CD4-positive, alpha-beta T cell treated with Interleukin-4 for 1 hour (primary cell): ENCODE data around the gene KIR2DL1.
"Not testable (repeated sequence)": the region's sequence is repeated elsewhere in the genome, so short reads cannot be mapped to it uniquely, and the experiment has no call there.

Source experiments
- DNase-seq, 2 donors: peaks; one replicate each; pipeline ENCODE4 v3.0.0-alpha.2; 2020 to 2022

KIR2DL1 gene

DNA sequence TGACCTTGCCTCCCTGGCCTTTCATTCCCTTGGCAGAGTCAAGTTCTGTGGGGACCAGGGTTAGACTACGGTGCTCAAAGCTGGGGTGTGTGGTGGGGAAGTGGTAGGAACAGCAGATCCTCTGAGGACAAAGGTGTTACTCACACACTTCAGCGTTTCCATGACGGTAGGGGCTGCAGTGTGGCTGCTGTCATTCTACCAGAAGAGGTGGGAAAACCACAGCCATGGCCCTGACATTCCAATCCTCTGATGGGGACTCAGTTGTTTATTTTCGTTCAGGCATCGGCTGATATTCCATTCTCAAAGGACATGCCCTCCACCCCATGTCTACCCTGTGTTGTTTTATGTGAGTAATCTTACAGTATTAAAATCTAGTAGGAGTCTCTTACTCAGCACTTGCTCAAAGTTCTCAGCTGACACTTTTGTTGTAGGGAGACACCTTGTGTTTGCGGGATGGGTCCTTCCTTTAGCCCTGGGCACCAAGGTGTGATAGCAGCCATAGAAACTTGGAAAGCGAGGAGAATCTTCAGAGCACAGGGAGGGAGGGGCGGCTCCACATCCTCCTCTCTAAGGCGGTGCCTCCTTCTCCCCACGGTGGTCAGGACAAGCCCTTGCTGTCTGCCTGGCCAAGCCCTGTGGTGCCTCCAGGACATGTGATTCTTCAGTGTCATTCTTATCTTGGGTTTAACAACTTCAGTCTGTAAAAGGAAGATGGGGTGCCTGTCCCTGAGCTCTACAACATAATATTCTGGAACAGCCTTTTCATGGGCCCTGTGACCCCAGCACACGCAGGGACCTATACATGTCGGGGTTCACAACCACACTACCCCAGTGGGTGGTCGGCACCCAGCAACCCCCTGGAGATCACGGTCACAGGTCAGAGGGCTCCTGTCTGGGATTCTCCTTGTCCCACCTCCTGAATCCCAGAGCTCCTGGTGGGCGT lies 1.7 kb downstream of the KIR2DL1 start:
- not testable (repeated sequence) for DNase-seq

DNA sequence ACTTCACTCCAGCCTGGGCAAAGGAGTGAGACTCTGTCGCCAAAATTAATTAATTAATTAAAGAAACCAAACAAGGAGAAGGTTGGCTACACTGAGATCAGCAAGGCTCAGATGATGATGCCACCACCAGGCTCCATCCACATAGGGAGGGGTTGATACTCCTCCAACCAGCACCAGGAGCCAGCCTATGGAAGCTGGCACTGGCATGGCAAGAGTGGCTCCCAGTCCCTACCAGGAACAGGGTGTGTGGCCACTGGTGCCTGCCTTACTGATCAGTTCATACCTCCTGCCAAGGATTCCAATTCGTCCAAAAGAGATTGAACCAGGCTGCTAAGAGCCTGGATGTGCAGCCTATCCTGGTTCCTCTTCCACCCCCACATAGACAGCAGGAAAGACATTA lies 3.1 kb downstream of the KIR2DL1 start:
- DNase-seq = not testable (repeated sequence)

DNA sequence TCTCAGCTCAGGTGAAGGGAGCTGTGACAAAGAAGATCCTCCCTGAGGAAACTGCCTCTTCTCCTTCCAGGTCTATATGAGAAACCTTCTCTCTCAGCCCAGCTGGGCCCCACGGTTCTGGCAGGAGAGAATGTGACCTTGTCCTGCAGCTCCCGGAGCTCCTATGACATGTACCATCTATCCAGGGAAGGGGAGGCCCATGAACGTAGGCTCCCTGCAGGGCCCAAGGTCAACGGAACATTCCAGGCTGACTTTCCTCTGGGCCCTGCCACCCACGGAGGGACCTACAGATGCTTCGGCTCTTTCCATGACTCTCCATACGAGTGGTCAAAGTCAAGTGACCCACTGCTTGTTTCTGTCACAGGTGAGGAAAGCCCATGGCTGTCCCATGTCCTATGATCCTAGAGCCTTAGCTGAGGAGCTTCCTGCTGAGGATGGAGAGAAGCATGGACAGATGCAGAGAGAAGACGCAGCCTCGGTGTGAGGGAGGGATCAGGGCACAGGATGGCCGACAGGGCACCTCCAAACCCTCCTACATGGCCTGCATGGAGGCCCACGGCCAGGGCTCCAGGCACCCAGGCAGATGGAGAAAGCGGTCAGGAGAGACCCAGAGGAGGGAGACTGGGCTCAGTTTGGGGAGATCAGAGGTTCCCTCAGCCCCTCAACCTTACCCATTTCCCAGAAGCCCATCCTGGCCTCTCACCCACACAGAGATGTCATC lies 5.7 kb downstream of the KIR2DL1 start:
- DNase-seq = not testable (repeated sequence)

DNA sequence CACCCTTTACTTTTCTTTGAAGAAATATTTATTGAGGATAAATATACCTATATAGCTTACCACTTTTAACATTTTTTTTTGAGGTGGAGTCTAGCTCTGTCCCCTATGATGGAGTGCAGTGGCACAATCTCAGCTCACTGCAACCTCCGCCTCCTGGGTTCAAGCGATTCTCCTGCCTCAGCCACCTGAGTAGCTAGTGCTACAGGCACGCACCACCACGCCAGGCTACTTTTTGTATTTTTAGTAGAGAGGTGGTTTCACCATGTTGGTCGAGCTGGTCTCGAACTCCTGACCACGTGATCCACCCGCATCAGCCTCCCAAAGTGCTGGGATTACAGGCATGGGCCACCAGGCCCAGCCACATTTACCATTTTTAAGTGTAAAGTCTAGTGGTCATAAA lies 6.2 kb downstream of the KIR2DL1 start:
- not testable (repeated sequence) for DNase-seq

DNA sequence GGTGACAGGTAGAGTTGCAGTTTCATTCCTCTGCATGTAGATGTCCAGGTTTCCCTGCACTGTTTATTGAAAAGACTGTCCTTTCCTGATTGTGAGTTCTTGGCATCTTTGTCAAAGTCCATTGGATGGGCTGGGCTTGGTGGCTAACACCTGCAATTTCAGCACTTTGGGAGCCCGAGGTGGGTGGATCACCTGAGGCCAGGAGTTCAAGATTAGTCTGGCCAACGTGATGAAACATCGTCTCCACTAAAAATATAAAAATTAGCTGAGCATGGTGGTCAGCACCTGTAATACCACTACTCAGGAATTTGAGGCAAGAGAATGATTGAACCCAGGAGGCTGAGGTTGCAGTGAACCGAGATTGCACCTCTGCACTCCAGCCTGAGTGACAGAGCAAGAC lies 8.3 kb downstream of the KIR2DL1 start:
- not testable (repeated sequence) for DNase-seq

DNA sequence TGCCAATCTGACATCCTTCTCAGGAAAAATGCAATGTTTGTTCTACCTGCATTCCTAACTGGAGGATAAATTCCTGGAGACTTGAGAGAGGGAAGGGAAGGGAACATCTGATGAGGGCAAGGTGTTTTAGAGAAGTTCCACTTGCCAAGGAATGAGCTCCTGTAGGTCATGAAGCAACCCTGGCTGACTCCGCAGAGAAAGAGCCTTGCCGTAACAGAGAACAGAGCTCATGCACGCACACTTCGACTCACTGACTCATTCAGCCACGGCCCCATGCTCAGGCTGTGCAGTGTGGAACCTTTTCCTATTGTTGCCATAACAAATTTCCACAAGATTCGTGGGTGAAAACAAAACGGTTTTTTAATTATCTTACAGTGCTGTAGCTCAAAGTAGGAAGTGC lies 9.3 kb downstream of the KIR2DL1 start:
- peak in 1 of 2 donors; percentile 66 for DNase-seq

DNA sequence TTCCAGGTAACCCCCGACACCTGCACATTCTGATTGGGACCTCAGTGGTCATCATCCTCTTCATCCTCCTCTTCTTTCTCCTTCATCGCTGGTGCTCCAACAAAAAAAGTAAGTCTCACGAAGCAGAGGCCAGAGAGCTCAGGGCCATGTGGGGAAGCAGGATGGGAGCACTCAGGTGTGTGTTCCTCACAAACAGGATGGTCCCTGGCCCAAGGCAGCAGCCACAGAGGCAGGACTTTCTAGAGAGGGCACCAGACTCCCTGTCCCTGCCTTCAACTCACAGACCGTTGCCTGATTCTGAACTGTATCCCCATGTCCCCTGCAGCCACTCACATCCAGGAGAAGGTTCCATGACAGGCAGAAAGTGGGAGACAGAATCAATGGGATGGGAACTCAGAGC lies 13.3 kb downstream of the KIR2DL1 start:
- not testable (repeated sequence) for DNase-seq

DNA sequence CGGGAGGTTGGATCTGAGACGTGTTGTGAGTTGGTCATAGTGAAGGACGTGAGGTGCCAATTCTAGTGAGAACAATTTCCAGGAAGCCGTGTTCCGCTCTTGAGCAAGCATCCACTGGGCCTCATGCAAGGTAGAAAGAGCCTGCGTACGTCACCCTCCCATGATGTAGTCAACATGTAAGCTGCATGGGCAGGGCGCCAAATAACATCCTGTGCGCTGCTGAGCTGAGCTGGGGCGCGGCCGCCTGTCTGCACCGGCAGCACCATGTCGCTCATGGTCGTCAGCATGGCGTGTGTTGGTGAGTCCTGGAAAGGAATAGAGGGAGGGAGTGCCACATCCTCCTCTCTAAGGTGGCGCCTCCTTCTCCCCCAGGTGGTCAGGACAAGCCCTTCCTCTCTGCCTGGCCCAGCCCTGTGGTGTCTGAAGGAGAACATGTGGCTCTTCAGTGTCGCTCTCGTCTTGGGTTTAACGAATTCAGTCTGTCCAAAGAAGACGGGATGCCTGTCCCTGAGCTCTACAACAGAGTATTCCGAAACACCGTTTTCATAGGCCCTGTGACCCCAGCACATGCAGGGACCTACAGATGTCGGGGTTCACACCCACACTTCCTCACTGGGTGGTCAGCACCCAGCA lies 16.6 kb downstream of the KIR2DL1 start:
- DNase-seq = not testable (repeated sequence)

DNA sequence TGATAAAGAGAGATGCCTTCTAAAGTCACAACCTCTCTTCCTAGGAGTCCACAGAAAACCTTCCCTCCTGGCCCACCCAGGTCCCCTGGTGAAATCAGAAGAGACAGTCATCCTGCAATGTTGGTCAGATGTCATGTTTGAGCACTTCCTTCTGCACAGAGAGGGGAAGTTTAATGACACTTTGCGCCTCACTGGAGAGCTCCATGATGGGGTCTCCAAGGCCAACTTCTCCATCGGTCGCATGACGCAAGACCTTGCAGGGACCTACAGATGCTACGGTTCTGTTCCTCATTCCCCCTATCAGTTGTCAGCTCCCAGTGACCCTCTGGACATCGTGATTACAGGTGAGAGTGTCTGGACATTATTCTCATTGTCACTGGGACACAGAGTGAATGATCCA lies 18.6 kb downstream of the KIR2DL1 start:
- DNase-seq = peak in 1 of 2 donors; percentile 63

DNA sequence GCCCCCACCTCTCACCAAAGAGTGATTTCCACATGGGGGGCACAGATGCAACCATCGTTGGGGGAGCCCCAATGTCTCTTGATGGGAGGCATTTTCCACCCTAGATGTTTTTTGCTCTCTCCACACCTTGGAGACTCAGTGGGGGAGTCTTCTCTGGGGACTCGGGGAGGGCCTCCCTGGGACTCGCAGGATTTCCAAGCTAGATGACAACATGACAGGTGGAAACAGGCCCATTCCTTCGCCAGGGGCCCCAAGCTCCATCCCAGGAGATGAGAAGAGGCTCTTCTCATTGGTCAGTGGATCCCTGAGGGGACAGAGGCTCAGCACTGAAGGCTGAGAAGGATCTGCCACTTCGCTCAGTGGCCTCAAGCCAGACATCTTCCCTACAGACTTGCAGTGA lies 21.1 kb downstream of the KIR2DL1 start:
- no peak for DNase-seq

DNA sequence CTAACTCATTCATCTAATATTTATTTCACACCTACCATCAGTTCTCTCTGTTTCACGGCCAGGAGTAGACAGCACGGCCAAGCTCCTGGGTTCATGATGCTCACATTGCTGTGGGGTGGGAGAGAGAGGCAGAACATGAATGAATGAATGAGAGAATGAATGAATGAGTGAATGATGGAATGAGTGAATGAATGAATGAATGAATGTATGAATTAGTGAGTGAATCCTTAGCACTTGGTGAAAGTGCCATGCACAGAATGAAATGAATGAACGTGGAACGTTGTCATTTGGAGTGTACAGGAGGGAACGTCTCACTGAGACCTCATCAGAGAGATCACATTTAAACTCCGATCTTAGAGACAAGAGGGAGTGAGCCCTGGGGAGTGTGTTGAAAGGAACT lies 21.9 kb downstream of the KIR2DL1 start:
- no peak for DNase-seq

DNA sequence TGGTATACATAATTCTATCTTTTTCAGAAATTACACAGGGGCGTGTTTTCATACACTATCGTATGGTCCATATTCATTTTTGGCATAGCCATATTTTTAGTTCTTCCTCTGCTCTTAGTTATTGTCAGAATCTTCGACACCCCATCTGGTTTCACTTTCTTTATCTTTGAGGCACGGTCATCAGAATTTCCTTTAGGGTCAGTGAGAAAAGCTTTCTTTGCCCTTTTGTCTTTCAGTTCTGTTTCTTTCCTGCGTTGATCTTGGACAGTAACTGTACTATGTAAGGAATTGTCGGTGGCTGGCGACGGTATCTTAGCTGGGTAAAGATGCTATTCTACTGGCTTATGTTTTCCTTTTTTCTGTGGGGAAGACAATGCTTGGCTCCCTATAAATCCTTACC lies 23.2 kb downstream of the KIR2DL1 start:
- no peak for DNase-seq

DNA sequence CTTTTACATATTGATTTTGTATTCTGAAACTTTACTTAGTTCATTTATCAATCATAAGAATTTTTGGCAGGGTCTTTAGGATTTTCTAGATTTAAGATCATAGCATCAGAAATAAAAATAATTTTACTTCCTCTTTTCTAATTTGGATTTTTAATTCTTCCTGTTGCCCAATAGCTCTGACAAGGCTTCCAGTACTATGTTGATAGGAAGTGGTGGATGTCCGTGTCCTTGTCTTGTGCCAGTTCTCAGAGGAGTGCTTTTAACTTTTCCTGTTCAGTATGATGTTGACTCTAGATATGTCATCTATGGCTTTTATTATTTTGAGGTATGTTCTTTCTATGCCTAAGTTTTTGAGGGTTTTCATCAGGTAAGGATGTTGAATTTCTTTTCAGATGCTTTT lies 26.2 kb downstream of the KIR2DL1 start:
- no peak for DNase-seq

DNA sequence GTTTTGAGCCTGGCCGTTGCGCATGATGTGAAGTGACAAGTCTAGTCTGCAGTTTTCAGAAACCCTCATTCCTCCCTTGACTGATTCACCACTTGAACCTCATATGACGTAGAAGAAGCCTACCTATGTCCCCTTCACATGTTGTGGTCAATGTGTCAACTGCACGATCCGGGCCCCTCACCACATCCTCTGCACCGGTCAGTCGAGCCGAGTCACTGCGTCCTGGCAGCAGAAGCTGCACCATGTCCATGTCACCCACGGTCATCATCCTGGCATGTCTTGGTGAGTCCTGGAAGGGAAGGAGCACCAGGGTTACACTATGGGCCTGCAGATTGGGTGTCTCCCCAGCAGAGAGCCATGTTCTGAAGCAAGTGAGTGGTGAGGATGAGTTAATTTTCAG lies 33.8 kb downstream of the KIR2DL1 start, which contains the start of gene KIR2DL4:
TSS of gene KIR2DL4 (plus strand) at position 201 of the 400 bp plus-strand sequence. CDS start at position 243, 42 bp downstream.
- peak; percentile 11 to 33 for DNase-seq

DNA sequence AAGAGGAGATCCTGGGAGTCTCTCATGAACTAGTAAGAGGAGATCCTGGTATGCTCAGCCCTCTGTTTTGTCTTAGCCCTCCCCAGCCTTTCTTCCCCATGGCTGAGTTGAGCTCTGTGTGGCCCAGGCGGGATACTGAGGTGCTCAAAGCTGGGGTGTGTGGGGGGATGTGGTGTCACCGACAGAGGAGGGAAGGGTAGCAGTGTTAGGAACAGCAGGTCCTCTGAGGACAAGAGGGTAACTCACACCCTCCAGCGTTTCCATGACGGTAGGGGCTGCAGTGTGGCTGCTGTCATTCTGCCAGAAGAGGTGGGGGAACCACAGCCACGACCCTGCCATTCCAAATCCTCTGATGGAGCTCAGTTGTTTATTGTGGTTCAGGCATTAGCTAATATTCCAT lies 34.5 kb downstream of the KIR2DL1 start:
- DNase-seq = no peak

DNA sequence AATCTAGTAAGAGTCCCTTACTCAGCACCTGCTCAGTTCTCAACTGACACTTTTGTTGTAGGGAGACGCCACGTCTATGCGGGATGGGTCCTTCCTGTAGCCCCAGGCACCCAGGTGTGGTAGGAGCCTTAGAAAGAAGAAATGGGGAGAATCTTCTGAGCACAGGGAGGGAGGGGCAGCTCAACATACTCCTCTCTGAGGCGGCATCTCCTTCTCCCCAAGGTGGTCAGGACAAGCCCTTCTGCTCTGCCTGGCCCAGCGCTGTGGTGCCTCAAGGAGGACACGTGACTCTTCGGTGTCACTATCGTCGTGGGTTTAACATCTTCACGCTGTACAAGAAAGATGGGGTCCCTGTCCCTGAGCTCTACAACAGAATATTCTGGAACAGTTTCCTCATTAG lies 35.0 kb downstream of the KIR2DL1 start:
- DNase-seq = no peak

DNA sequence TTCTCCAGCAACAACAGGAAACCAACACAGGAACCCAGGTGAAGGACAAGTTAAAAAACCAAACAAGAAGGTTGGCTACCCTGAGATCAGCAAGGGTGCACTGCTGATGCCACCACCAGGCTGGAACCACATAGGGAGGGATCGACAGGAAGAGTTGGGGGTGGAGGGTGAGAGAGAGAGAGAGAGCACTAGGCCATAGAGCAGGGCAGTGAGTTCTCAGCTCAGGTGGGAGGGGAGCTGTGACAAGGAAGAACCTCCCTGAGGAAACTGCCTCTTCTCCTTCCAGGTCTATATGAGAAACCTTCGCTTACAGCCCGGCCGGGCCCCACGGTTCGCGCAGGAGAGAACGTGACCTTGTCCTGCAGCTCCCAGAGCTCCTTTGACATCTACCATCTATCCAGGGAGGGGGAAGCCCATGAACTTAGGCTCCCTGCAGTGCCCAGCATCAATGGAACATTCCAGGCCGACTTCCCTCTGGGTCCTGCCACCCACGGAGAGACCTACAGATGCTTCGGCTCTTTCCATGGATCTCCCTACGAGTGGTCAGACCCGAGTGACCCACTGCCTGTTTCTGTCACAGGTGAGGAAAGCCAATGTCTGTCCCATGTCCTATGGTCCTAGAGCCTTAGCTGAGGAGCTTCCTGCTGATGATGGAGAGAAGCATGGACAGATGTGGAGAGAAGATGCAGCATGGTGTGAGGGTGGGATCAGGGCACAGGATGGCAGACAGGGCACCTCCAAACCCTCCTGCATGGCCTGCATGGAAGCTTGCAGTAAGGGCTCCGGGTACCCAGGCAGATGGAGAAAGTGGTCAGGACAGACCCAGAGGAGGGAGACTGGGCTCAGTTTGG lies 36.3 kb downstream of the KIR2DL1 start:
- no peak for DNase-seq

DNA sequence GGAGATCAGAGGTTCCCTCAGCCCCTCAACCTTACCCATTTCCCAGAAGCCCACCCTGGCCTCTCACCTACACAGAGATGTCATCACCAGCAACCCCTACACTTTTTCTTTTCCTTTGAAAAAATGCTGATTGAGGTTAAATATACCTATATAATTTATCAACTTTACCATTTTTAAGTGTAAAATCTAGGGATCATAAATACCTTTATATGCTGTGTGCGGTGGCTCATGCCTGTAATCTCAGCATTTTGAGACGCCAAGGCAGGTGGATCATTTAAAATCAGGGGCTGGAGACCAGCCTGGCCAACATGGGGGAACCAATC lies 36.9 kb downstream of the KIR2DL1 start:
- DNase-seq = no peak

DNA sequence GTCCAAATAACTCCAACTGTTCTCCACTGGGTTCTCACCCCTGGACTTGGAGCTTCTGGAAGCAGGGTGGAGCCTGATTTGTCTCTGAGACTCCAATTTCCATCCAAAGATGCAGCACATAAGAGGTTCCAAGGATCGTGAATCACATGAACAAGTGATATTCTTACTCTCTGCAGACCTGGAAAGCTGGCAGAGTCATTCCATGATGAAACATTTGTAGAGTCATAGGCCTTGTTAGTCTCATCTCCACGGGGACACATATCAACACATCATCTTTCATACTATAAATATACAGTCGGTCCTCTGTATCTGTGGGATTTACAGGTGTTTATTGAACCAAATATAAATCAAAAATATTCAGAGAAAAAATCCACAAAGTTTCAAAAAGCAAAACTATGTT lies 45.0 kb downstream of the KIR2DL1 start:
- not testable (repeated sequence) for DNase-seq

DNA sequence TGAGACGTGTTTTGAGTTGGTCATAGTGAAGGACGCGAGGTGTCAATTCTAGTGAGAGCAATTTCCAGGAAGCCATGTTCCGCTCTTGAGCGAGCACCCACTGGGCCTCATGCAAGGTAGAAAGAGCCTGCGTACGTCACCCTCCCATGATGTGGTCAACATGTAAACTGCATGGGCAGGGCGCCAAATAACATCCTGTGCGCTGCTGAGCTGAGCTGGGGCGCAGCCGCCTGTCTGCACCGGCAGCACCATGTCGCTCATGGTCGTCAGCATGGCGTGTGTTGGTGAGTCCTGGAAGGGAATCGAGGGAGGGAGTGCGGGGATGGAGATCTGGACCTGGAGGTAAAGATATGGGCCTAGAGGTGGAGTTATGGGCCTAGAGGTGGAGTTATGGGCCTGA lies 46.7 kb downstream of the KIR2DL1 start, which contains the start of gene KIR3DL1:
TSS of gene KIR3DL1 (plus strand) at position 218 of the 400 bp plus-strand sequence.
- not testable (repeated sequence) for DNase-seq

DNA sequence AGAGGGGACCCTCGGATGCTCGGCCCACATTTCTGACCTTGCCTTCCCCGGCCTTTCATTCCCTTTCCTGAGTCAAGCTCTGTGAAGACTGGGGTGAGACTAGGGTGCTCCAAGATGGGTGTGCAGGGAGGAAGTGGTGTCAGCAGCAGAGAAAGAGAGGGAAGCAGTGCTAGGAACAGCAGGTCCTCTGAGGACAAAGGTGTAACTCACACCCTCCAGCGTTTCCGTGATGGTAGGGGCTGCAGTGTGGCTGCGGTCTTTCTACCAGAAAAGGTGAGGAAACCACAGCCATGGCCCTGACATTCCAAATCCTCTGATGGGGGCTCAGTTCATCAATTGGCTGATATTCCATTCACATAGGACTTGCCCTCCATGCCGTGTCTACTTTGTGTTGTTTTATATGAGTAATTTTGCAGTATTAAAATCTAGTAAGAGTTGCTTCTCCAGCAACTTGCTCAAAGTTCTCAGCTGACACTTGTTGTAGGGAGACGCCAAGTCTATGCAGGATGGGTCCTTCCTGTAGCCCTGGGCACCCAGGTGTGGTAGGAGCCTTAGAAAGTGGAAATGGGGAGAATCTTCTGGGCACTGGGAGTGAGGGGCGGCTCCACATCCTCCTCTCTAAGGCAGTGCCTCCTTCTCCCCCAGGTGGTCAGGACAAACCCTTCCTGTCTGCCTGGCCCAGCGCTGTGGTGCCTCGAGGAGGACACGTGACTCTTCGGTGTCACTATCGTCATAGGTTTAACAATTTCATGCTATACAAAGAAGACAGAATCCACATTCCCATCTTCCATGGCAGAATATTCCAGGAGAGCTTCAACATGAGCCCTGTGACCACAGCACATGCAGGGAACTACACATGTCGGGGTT lies 48.3 kb downstream of the KIR2DL1 start:
- no peak for DNase-seq
